ENCODE results near the gene PCDH11Y.
"Not testable (repeated sequence)": the region's sequence is repeated elsewhere in the genome, so short reads cannot be mapped to it uniquely, and the experiment has no call there.

The PCDH11Y gene
- 0 reads per million in 2 experiments for total RNA-seq

- not testable (repeated sequence) for DNase-seq (ENCODE audit: low read depth)
Measured at GRCh38 chrY:5000057-5000456, at the start of gene PCDH11Y. Gene PCDH11Y (plus strand): TSS chrY:5000296. CDS start chrY:5057100, 56,804 bp downstream.

GRCh38 chrY:4967894-4968293 lies 32.2 kb upstream of the PCDH11Y start:
- not testable (repeated sequence) for DNase-seq (ENCODE audit: low read depth)

GRCh38 chrY:4991743-4992400 lies 8.2 kb upstream of the PCDH11Y start:
- not testable (repeated sequence) for DNase-seq (ENCODE audit: low read depth)

GRCh38 chrY:4994892-4995291 lies 5.2 kb upstream of the PCDH11Y start:
- not testable (repeated sequence) for DNase-seq (ENCODE audit: low read depth)

- DNase-seq (ENCODE audit: low read depth): not testable (repeated sequence)
Measured at GRCh38 chrY:5002476-5003184, 2.5 kb downstream of the PCDH11Y start.

- not testable (repeated sequence) for DNase-seq (ENCODE audit: low read depth)
Measured at GRCh38 chrY:5038972-5039523, 39.0 kb downstream of the PCDH11Y start.

GRCh38 chrY:5083017-5083416 lies 82.9 kb downstream of the PCDH11Y start:
- DNase-seq (ENCODE audit: low read depth): not testable (repeated sequence)

GRCh38 chrY:5182998-5183397 lies 182.9 kb downstream of the PCDH11Y start:
- DNase-seq (ENCODE audit: low read depth): not testable (repeated sequence)

GRCh38 chrY:5215116-5215515 lies 215.0 kb downstream of the PCDH11Y start:
- not testable (repeated sequence) for DNase-seq (ENCODE audit: low read depth)

GRCh38 chrY:5324931-5325330 lies 324.8 kb downstream of the PCDH11Y start:
- not testable (repeated sequence) for DNase-seq (ENCODE audit: low read depth)

- not testable (repeated sequence) for DNase-seq (ENCODE audit: low read depth)
Measured at GRCh38 chrY:5342220-5342619, 342.1 kb downstream of the PCDH11Y start.

- not testable (repeated sequence) for DNase-seq (ENCODE audit: low read depth)
Measured at GRCh38 chrY:5543705-5544104, 543.6 kb downstream of the PCDH11Y start.

- DNase-seq (ENCODE audit: low read depth): not testable (repeated sequence)
Measured at GRCh38 chrY:5638589-5638988, 638.5 kb downstream of the PCDH11Y start.

- DNase-seq (ENCODE audit: low read depth): not testable (repeated sequence)
Measured at GRCh38 chrY:5679265-5679664, 679.2 kb downstream of the PCDH11Y start.

GRCh38 chrY:5708727-5709126 lies 708.6 kb downstream of the PCDH11Y start:
- not testable (repeated sequence) for DNase-seq (ENCODE audit: low read depth)

- not testable (repeated sequence) for DNase-seq (ENCODE audit: low read depth)
Measured at GRCh38 chrY:5709788-5710381, 709.8 kb downstream of the PCDH11Y start.

- DNase-seq (ENCODE audit: low read depth): not testable (repeated sequence)
Measured at GRCh38 chrY:5761403-5761802, 761.3 kb downstream of the PCDH11Y start.

- DNase-seq (ENCODE audit: low read depth): not testable (repeated sequence)
Measured at GRCh38 chrY:5776485-5776884, 776.4 kb downstream of the PCDH11Y start.

Measured in T follicular helper cell (primary cell).